ENCODE measurements around the gene GLG1. TPM values are rescaled to one million over a fixed set of nuclear protein-coding genes. Genes with fewer than 3 reads are reported as not detected.

GLG1 gene
- total and polyA plus RNA-seq, 2 donors (not counting 3 experiments of a cell fraction or from before 2014, with no cell fraction given) = 86.3 to 165 TPM

GRCh38 chr16:74500907-74501306 is 106.0 kb downstream of the GLG1 start:
- H3K27ac ChIP-seq (ENCODE audit: insufficient read depth, low read depth, low read length) = no peak overlapping the region
- H3K9me1 ChIP-seq (replicated peaks; ENCODE audit: control insufficient read depth, extremely low read depth, insufficient read depth, low read length) = no peaks in the 10 kb centered on the region
- H3K79me2 ChIP-seq (ENCODE audit: control insufficient read depth, insufficient read depth, low read length) = no peaks in the 10 kb centered on the region
- H4K20me1 ChIP-seq (replicated peaks; ENCODE audit: control insufficient read depth, extremely low read depth, insufficient read depth, low read length) = no peaks in the 10 kb centered on the region
- ChIA-PET POLR2A (no interaction called here), CTCF (interaction anchor here (1.4 to 1.8 kb wide), 4 partner anchors 10 to 123 kb away, joined by 3 to 9 read pairs (median 6); no protein-coding TSS in a partner anchor)
- no peak overlapping the region for H3K9ac ChIP-seq (replicated peaks; ENCODE audit: extremely low read depth, insufficient read depth, low read length)
- FAIRE-seq = no peak
- dilution Hi-C loops (cut with MboI; ENCODE audit: extremely low pct_ligation_motif_present, low sequenced_read_pairs) = no loop called here
- peaks cover 0 to 7% of the 10 kb centered on the region in 2 experiments for H3K36me3 ChIP-seq (ENCODE audit: control insufficient read depth in 2 of 2, extremely low read depth in 1 of 2, insufficient read depth in 2 of 2, low read length in 2 of 2)
- H3K4me2 ChIP-seq (ENCODE audit: insufficient read depth, low read length) = no peak overlapping the region
- H2AFZ ChIP-seq (ENCODE audit: low read depth, low read length) = no peak overlapping the region
- TF ChIP-seq EZH2 (IDR thresholded peaks at IDR 0.05; ENCODE audit: borderline replicate concordance, low read depth, low read length, severe bottlenecking) (no peak), MAX (IDR thresholded peaks at IDR 0.05; ENCODE audit: insufficient read depth, insufficient read length) (no peak), POLR2AphosphoS5 (IDR thresholded peaks at IDR 0.05; ENCODE audit: insufficient read depth, low read depth, low read length) (no peak), GATA2 (IDR thresholded peaks at IDR 0.05; ENCODE audit: insufficient read depth, insufficient read length, low read depth, low read length) (no peak), FOS (IDR thresholded peaks at IDR 0.05; ENCODE audit: borderline replicate concordance, insufficient read depth, low read length) (no peak), POLR2A (IDR thresholded peaks at IDR 0.05; ENCODE audit: low read depth, low read length) (no peak), JUN (IDR thresholded peaks at IDR 0.05; ENCODE audit: borderline replicate concordance, insufficient read depth, insufficient read length, low read depth) (no peak), CTCF (IDR thresholded peaks at IDR 0.05; ENCODE audit: extremely low read depth in 1 of 2, insufficient read depth in 1 of 2, low read depth in 1 of 2, low read length in 2 of 2) (no peak), MYC (IDR thresholded peaks at IDR 0.05; ENCODE audit: low read depth, low read length) (no peak)
- intact Hi-C loops (cut with micrococcal nuclease) = loop anchor here (5.0 kb wide), 1 partner anchor 106 kb away; the partner anchor contains the start of gene GLG1
- H3K27me3 ChIP-seq (ENCODE audit: control insufficient read depth in 2 of 2, insufficient read depth in 2 of 2, low read length in 2 of 2) = no peaks in the 10 kb centered on the region
- no TSS peak for BruUV-seq (replicated peaks)
- no peak overlapping the region for H3K4me3 ChIP-seq (replicated peaks in 1 of 3; ENCODE audit: insufficient read depth in 1 of 3, low read depth in 1 of 3, low read length in 3 of 3)
- DNase-seq (ENCODE audit: low read depth, low spot score) = no peak
- no peaks in the 10 kb centered on the region for H3K9me3 ChIP-seq (replicated peaks; ENCODE audit: control insufficient read depth, insufficient read depth, low read length)
- no peaks in the 10 kb centered on the region for H3K4me1 ChIP-seq (ENCODE audit: control insufficient read depth, extremely low read depth, insufficient read depth, low read length)

Measured in endothelial cell of umbilical vein (primary cell).